ENCODE results near the gene EPB41L2. TPM values are rescaled to one million over a fixed set of nuclear protein-coding genes. Genes with fewer than 3 reads are reported as not detected.

EPB41L2 gene
- total RNA-seq, 4 donors from 2014 or later = 45.3 to 102 (median 61.9) TPM

- peaks cover 8 to 47% (median 23%) of the 10 kb centered on the region in 4 donors for H3K4me1 ChIP-seq
- in situ Hi-C loops (cut with MboI; ENCODE audit: low pct_ligation_motif_present in 1 of 4, low pct_unique_long_range_greater_than_20kb in 1 of 4, low sequenced_read_pairs in 3 of 4) = no loop called here
- intact Hi-C loops (cut with DNase I; ENCODE audit: low total_unique reads) = no loop called here
- peak; percentile 34 for DNase-seq
- no peak for TF ChIP-seq POLR2A (IDR thresholded peaks at IDR 0.05)
- TF ChIP-seq POLR2AphosphoS5 (IDR thresholded peaks at IDR 0.05) = peak in 1 of 3 donors; percentile 21
- H3K27ac ChIP-seq = peak overlapping the region; percentile 56 to 94 (median 89)
- no peak overlapping the region for H3K4me3 ChIP-seq
- no peaks in the 10 kb centered on the region for H3K27me3 ChIP-seq
- H3K36me3 ChIP-seq = no peaks in the 10 kb centered on the region
- WGBS, 2 donors (ENCODE audit: low coverage in 1 of 2) = 53 to 57% methylated on average over 3 to 4 of the region's 4 CpGs
- H3K9me3 ChIP-seq = no peaks in the 10 kb centered on the region
These were observed 2.2 kb upstream of the EPB41L2 start for GRCh38 chr6:131065112-131065823.

- TF ChIP-seq CTCF (IDR thresholded peaks at IDR 0.05) (no peak), POLR2A (IDR thresholded peaks at IDR 0.05) (no peak), POLR2AphosphoS5 (IDR thresholded peaks at IDR 0.05) (no peak), EP300 (IDR thresholded peaks at IDR 0.05; ENCODE audit: low read depth) (no peak)
- DNase-seq = no peak
- Histone ChIP-seq H3K4me3 (peak overlapping the region; percentile 40 to 95 (median 90)), H3K36me3 (no peaks in the 10 kb centered on the region), H3K4me1 (peaks cover 8 to 47% (median 23%) of the 10 kb centered on the region in 4 donors), H3K27ac (peak overlapping the region; percentile 86 to 94 (median 90)), H3K9me3 (no peaks in the 10 kb centered on the region), H3K27me3 (no peaks in the 10 kb centered on the region)
- 19 to 32% methylated on average over 7 to 8 of the region's 8 CpGs for WGBS, 2 donors (ENCODE audit: low coverage in 1 of 2)
- intact Hi-C loops (cut with DNase I; ENCODE audit: low total_unique reads) = no loop called here
- in situ Hi-C loops (cut with MboI; ENCODE audit: low pct_ligation_motif_present in 1 of 4, low pct_unique_long_range_greater_than_20kb in 1 of 4, low sequenced_read_pairs in 3 of 4) = no loop called here
These were observed 773 bp upstream of the EPB41L2 start for GRCh38 chr6:131063764-131064272.

GRCh38 chr6:131062241-131063027 is 611 bp downstream of the EPB41L2 start:
- 1% methylated on average over 61 of the region's 84 CpGs; no CpG with 5 or more reads in 1 of the 2 donors for WGBS, 2 donors (ENCODE audit: low coverage in 1 of 2)
- TF ChIP-seq POLR2A (IDR thresholded peaks at IDR 0.05) (no peak), EP300 (IDR thresholded peaks at IDR 0.05; ENCODE audit: low read depth) (no peak), CTCF (IDR thresholded peaks at IDR 0.05) (no peak), POLR2AphosphoS5 (IDR thresholded peaks at IDR 0.05) (no peak)
- no peaks in the 10 kb centered on the region for H3K36me3 ChIP-seq
- peaks cover 8 to 47% (median 23%) of the 10 kb centered on the region in 4 donors for H3K4me1 ChIP-seq
- H3K4me3 ChIP-seq = peak overlapping the region; percentile 68 to 95 (median 90)
- no peaks in the 10 kb centered on the region for H3K9me3 ChIP-seq
- peak; percentile 34 for DNase-seq
- H3K27me3 ChIP-seq = no peaks in the 10 kb centered on the region
- in situ Hi-C loops (cut with MboI; ENCODE audit: low pct_ligation_motif_present in 1 of 4, low pct_unique_long_range_greater_than_20kb in 1 of 4, low sequenced_read_pairs in 3 of 4) (no loop called here), intact Hi-C loops (cut with DNase I; ENCODE audit: low total_unique reads) (no loop called here)
- H3K27ac ChIP-seq = peak overlapping the region; percentile 86 to 94 (median 90)

GRCh38 chr6:131061751-131062119 is 1.3 kb downstream of the EPB41L2 start:
- WGBS, 2 donors (ENCODE audit: low coverage in 1 of 2) = 14 to 23% methylated on average over 10 of the region's 10 CpGs
- Histone ChIP-seq H3K4me3 (peak overlapping the region; percentile 68 to 95 (median 90)), H3K9me3 (no peaks in the 10 kb centered on the region), H3K4me1 (peaks cover 8 to 47% (median 23%) of the 10 kb centered on the region in 4 donors), H3K27me3 (no peaks in the 10 kb centered on the region), H3K36me3 (no peaks in the 10 kb centered on the region), H3K27ac (peak overlapping the region; percentile 86 to 94 (median 90))
- in situ Hi-C loops (cut with MboI; ENCODE audit: low pct_ligation_motif_present in 1 of 4, low pct_unique_long_range_greater_than_20kb in 1 of 4, low sequenced_read_pairs in 3 of 4) (no loop called here), intact Hi-C loops (cut with DNase I; ENCODE audit: low total_unique reads) (no loop called here)
- no peak for DNase-seq
- no peak for TF ChIP-seq POLR2AphosphoS5 (IDR thresholded peaks at IDR 0.05)
- no peak for TF ChIP-seq EP300 (IDR thresholded peaks at IDR 0.05; ENCODE audit: low read depth)
- no peak for TF ChIP-seq CTCF (IDR thresholded peaks at IDR 0.05)
- TF ChIP-seq POLR2A (IDR thresholded peaks at IDR 0.05) = no peak
